GM12891 (cell line): Measurements from ENCODE around the gene RCE1.

Source experiments
- PAX5 ChIP-seq: IDR thresholded peaks from 2 replicates; pipeline ENCODE4 v1.6.1; 2011; ENCODE audit warnings: low read length, moderate library complexity, mild to moderate bottlenecking; ENCODE audit not compliant: insufficient read depth, severe bottlenecking
- POLR2A ChIP-seq: IDR thresholded peaks from 2 replicates; pipeline ENCODE4 v1.6.1; 2011; ENCODE audit warnings: low read depth, low read length, control low read depth
- POLR2AphosphoS5 ChIP-seq: IDR thresholded peaks from 2 replicates; pipeline ENCODE4 v1.6.1; 2011; ENCODE audit warnings: low read depth, low read length, control low read depth
- POU2F2 ChIP-seq: IDR thresholded peaks from 2 replicates; pipeline ENCODE4 v1.6.1; 2011; ENCODE audit warnings: low read depth, mild to moderate bottlenecking, control low read depth, low read length, moderate library complexity
- SPI1 ChIP-seq: IDR thresholded peaks from 2 replicates; pipeline ENCODE4 v1.6.1; 2011; ENCODE audit warnings: low read depth, low read length, control low read depth
- TAF1 ChIP-seq: IDR thresholded peaks from 2 replicates; pipeline ENCODE4 v1.6.1; 2011; ENCODE audit warnings: low read depth, low read length, control low read depth

DNA sequence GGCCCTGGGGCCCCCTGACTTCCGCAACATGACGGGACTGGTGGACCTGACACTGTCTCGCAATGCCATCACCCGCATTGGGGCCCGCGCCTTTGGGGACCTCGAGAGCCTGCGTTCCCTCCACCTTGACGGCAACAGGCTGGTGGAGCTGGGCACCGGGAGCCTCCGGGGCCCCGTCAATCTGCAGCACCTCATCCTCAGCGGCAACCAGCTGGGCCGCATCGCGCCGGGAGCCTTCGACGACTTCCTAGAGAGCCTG lies 14.6 kb downstream of the RCE1 start:
- TF ChIP-seq TAF1 (no peak), POLR2A (no peak), POLR2AphosphoS5 (no peak), PAX5 (no peak), SPI1 (no peak), POU2F2 (no peak)
